AG08395 (cell line): ENCODE results near the gene BRD3OS.
"Not testable (repeated sequence)": the region's sequence is repeated elsewhere in the genome, so short reads cannot be mapped to it uniquely, and the experiment has no call there.

Source experiments
- DNase-seq: peaks from one replicate; pipeline ENCODE4 v3.0.0; 2012; ENCODE audit warnings: mixed read lengths, low spot score

Gene BRD3OS

GRCh38 chr9:133988771-133989170 lies 36.5 kb upstream of the BRD3OS start:
- DNase-seq, result not testable (repeated sequence)

GRCh38 chr9:133989625-133990365 lies 35.5 kb upstream of the BRD3OS start:
- no peak for DNase-seq

- peak; percentile 75 for DNase-seq
Measured at GRCh38 chr9:133990366-133991213, 34.7 kb upstream of the BRD3OS start.

- no peak for DNase-seq
Measured at GRCh38 chr9:133991214-133991921, 33.9 kb upstream of the BRD3OS start.

- peak; percentile 59 for DNase-seq
Measured at GRCh38 chr9:133991964-133992779, 33.1 kb upstream of the BRD3OS start, which contains the start of gene VAV2. Gene VAV2, minus strand, starts transcription at chr9:133992324. Its CDS starts 46 bp downstream, at chr9:133992278.

GRCh38 chr9:133992780-133993634 lies 32.3 kb upstream of the BRD3OS start:
- peak; percentile 89 for DNase-seq

GRCh38 chr9:133993635-133994253 lies 31.5 kb upstream of the BRD3OS start:
- no peak for DNase-seq

- peak; percentile 82 for DNase-seq
Measured at GRCh38 chr9:133994353-133995011, 30.8 kb upstream of the BRD3OS start.

- DNase-seq, result peak; percentile 38
Measured at GRCh38 chr9:133995012-133995896, 30.0 kb upstream of the BRD3OS start.

- DNase-seq, result no peak
Measured at GRCh38 chr9:133996531-133997520, 28.5 kb upstream of the BRD3OS start.

GRCh38 chr9:133997584-133997983 lies 27.7 kb upstream of the BRD3OS start:
- no peak for DNase-seq

- peak; percentile 41 for DNase-seq
Measured at GRCh38 chr9:133998915-133999595, 26.2 kb upstream of the BRD3OS start.

- DNase-seq, result peak; percentile 4
Measured at GRCh38 chr9:133999851-134000265, 25.4 kb upstream of the BRD3OS start.

- DNase-seq, result no peak
Measured at GRCh38 chr9:134002796-134003195, 22.5 kb upstream of the BRD3OS start.

GRCh38 chr9:134003237-134003636 lies 22.0 kb upstream of the BRD3OS start:
- no peak for DNase-seq

GRCh38 chr9:134004131-134004873 lies 21.0 kb upstream of the BRD3OS start:
- DNase-seq, result no peak
